WTC11 (cell line): ENCODE data around the gene ZDHHC19. TPM values are rescaled to one million over a fixed set of nuclear protein-coding genes. Genes with fewer than 3 reads are reported as not detected.
"Not testable (repeated sequence)": the region's sequence is repeated elsewhere in the genome, so short reads cannot be mapped to it uniquely, and the experiment has no call there.

Source experiments
- ATAC-seq: fragments of 200-7000 bp; cut with Tn5 transposase; 2 replicates; pipeline ENCODE4 v1.10.0; 2021; ENCODE audit warnings: mild to moderate bottlenecking, moderate library complexity
- CTCF ChIA-PET: fragments of 300-600 bp; sonication (Branson Sonifier 250); formaldehyde crosslinking; loops from one replicate; lab custom pipeline; 2021; ENCODE audit warnings: antibody characterized with exemption; lab: Charles Lee
- POLR2A ChIA-PET: fragments of 350-600 bp; sonication (Branson Sonifier 250); formaldehyde crosslinking; loops from one replicate; lab custom pipeline; 2021; ENCODE audit warnings: antibody characterized with exemption; lab: Charles Lee
- DNase-seq: peaks from one replicate; pipeline ENCODE4 v3.0.0; 2021; ENCODE audit warnings: low spot score
- H3K27ac Mint-ChIP-seq: 2 replicates; pipeline ENCODE4 v1.8.0; 2021; ENCODE audit warnings: mixed read lengths
- H3K27me3 Mint-ChIP-seq: 2 replicates; pipeline ENCODE4 v1.8.0; 2021; ENCODE audit warnings: low read depth, mild to moderate bottlenecking, moderate library complexity, mixed read lengths
- H3K36me3 Mint-ChIP-seq: 2 replicates; pipeline ENCODE4 v1.8.0; 2021; ENCODE audit warnings: mixed read lengths
- H3K4me1 Mint-ChIP-seq: 2 replicates; pipeline ENCODE4 v1.8.0; 2022; ENCODE audit warnings: mixed read lengths
- H3K4me3 Mint-ChIP-seq: 2 replicates; pipeline ENCODE4 v1.8.0; 2021; ENCODE audit warnings: mild to moderate bottlenecking, moderate library complexity, mixed read lengths
- H3K9me3 Mint-ChIP-seq: 2 replicates; pipeline ENCODE4 v1.8.0; 2021; ENCODE audit warnings: mixed read lengths
- ATF2 ChIP-seq: sonication (generic); formaldehyde crosslinking; IDR thresholded peaks from 2 replicates; pipeline ENCODE4 v1.8.1; 2022; ENCODE audit warnings: low read depth, missing genetic modification reagents, borderline replicate concordance
- CBFB ChIP-seq: sonication (generic); formaldehyde crosslinking; IDR thresholded peaks from 2 replicates; pipeline ENCODE4 v1.8.1; 2022; ENCODE audit warnings: mild to moderate bottlenecking, low read depth, missing genetic modification reagents
- CREB1 ChIP-seq: sonication (generic); formaldehyde crosslinking; IDR thresholded peaks from 2 replicates; pipeline ENCODE4 v1.8.0; 2023; ENCODE audit warnings: mild to moderate bottlenecking, missing genetic modification reagents
- CREM ChIP-seq: sonication (generic); formaldehyde crosslinking; IDR thresholded peaks from 2 replicates; pipeline ENCODE4 v1.8.1; 2022; ENCODE audit warnings: mild to moderate bottlenecking, missing genetic modification reagents, moderate library complexity
- ELF4 ChIP-seq: sonication (generic); formaldehyde crosslinking; IDR thresholded peaks from 2 replicates; pipeline ENCODE4 v1.8.1; 2022; ENCODE audit warnings: low read depth, mild to moderate bottlenecking, moderate library complexity, missing genetic modification reagents
- EMX1 ChIP-seq: fragments of 250-450 bp; sonication (Bioruptor Pico); IDR thresholded peaks from 2 replicates; pipeline ENCODE4 v1.8.0; 2021; ENCODE audit warnings: mild to moderate bottlenecking
- FOXP1 ChIP-seq: sonication (generic); formaldehyde crosslinking; IDR thresholded peaks from 2 replicates; pipeline ENCODE4 v1.8.0; 2022; ENCODE audit warnings: missing genetic modification reagents, mild to moderate bottlenecking, moderate library complexity, borderline replicate concordance
- FOXP4 ChIP-seq: sonication (generic); formaldehyde crosslinking; IDR thresholded peaks from 2 replicates; pipeline ENCODE4 v1.8.0; 2022; ENCODE audit warnings: mild to moderate bottlenecking, missing genetic modification reagents
- NFYB ChIP-seq: sonication (generic); formaldehyde crosslinking; conservative IDR thresholded peaks from 2 replicates; pipeline ENCODE4 v1.8.0; 2022; ENCODE audit warnings: low read depth, missing genetic modification reagents
- NR2C2 ChIP-seq: sonication (generic); formaldehyde crosslinking; IDR thresholded peaks from 2 replicates; pipeline ENCODE4 v1.8.0; 2022; ENCODE audit warnings: mild to moderate bottlenecking, missing genetic modification reagents
- SMAD4 ChIP-seq: sonication (generic); formaldehyde crosslinking; IDR thresholded peaks from 2 replicates; pipeline ENCODE4 v1.8.0; 2022; ENCODE audit warnings: mild to moderate bottlenecking, missing genetic modification reagents
- SP1 ChIP-seq: sonication (generic); formaldehyde crosslinking; conservative IDR thresholded peaks from 2 replicates; pipeline ENCODE4 v1.8.1; 2022; ENCODE audit warnings: missing genetic modification reagents
- STAT6 ChIP-seq: sonication (generic); formaldehyde crosslinking; conservative IDR thresholded peaks from 2 replicates; pipeline ENCODE4 v1.8.1; 2023; ENCODE audit warnings: mild to moderate bottlenecking, low read depth, missing genetic modification reagents, moderate library complexity
- TEAD4 ChIP-seq: sonication (generic); formaldehyde crosslinking; IDR thresholded peaks from 2 replicates; pipeline ENCODE4 v1.8.0; 2022; ENCODE audit warnings: mild to moderate bottlenecking, missing genetic modification reagents
- USF1 ChIP-seq: sonication (generic); formaldehyde crosslinking; IDR thresholded peaks from 2 replicates; pipeline ENCODE4 v1.8.0; 2022; ENCODE audit warnings: mild to moderate bottlenecking, missing genetic modification reagents
- ZNF121 ChIP-seq: sonication (generic); formaldehyde crosslinking; IDR thresholded peaks from 2 replicates; pipeline ENCODE4 v1.8.0; 2023; ENCODE audit warnings: missing genetic modification reagents
- total RNA-seq: library from RNA; stranded (reverse); gene quantifications from 3 replicates; pipeline ENCODE4 v1.2.3, GENCODE V29; 2021
- TF ChIP-seq, protein P1 (sequence below): sonication (generic); formaldehyde crosslinking; IDR thresholded peaks from 2 replicates; pipeline ENCODE4 v1.8.0; 2023; ENCODE audit warnings: missing genetic modification reagents, mild to moderate bottlenecking, borderline replicate concordance
- TF ChIP-seq, protein P2 (sequence below): sonication (generic); formaldehyde crosslinking; IDR thresholded peaks from 2 replicates; pipeline ENCODE4 v1.8.1; 2022; ENCODE audit warnings: mild to moderate bottlenecking, missing genetic modification reagents, moderate library complexity, borderline replicate concordance
- TF ChIP-seq, protein P3 (sequence below): sonication (generic); formaldehyde crosslinking; IDR thresholded peaks from 2 replicates; pipeline ENCODE4 v1.8.0; 2023; ENCODE audit warnings: mild to moderate bottlenecking, missing genetic modification reagents

ZDHHC19 gene
- total RNA-seq, 1 experiment from 2014 or later, result 4.4 TPM

- TF ChIP-seq CREB1 (no peak), NFYB (CRISPR knock-in tag) (no peak), USF1 (CRISPR knock-in tag) (no peak), FOXP4 (no peak)
Measured at GRCh38 chr3:196174652-196175051, 36.5 kb downstream of the ZDHHC19 start (continued).

DNA sequence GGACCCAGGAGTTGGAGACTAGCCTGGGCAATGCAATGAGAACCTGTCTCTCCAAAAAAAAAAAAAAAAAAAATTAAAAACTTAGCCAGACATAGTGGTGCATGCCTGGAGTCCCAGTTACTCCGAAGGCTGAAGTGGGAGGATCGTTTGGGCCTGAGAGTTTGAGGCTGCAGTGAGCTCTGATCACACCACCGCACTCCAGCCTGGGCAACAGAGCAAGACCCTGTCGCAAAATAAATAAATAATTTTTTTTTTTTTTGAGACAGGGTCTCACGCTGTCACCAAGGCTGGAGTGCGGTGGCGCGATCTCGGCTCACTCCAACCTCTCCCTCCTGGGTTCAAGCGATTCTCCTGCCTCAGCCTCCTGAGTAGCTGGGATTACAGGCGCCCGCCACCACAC is 40.9 kb downstream of the ZDHHC19 start:
- H3K9me3 Mint-ChIP-seq, H3K27ac Mint-ChIP-seq, H3K36me3 Mint-ChIP-seq, CTCF ChIA-PET, ATAC-seq, DNase-seq, H3K4me3 Mint-ChIP-seq, H3K27me3 Mint-ChIP-seq, H3K4me1 Mint-ChIP-seq, POLR2A ChIA-PET: not testable (repeated sequence)

DNA sequence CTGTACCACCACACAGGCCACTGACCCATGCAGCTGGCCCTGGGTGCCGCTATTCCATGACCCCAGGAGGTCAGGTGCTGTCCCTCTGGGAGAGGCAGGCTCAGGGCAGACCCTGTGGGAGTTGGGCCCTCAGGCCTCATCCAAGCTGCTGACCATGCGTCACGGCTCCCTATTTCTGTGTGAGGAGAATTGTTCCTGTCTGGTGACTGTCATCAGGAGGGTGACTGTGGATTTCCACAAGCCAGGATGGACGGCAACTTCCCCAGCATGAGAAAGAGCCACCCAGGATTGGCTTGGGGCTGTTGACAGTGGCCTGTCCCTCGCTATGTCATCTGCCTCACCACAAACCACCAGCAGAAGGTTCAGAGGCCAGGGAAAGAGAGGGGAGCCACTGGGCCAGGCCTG is 41.4 kb downstream of the ZDHHC19 start:
- DNase-seq, result no peak
- H3K27me3 Mint-ChIP-seq, result no peaks in the 10 kb centered on the region
- H3K4me1 Mint-ChIP-seq, result peaks cover 3% of the 10 kb centered on the region; the same call in 1 of the 2 replicates
- no peaks in the 10 kb centered on the region for H3K36me3 Mint-ChIP-seq
- POLR2A ChIA-PET, result no interaction called here
- H3K9me3 Mint-ChIP-seq, result no peaks in the 10 kb centered on the region; the same call in 1 of the 2 replicates
- ATAC-seq, result no peak
- no peak overlapping the region for H3K27ac Mint-ChIP-seq
- H3K4me3 Mint-ChIP-seq, result no peak overlapping the region
- CTCF ChIA-PET, result no interaction called here
- TF ChIP-seq ZNF121 (CRISPR knock-in tag) (no peak), TEAD4 (CRISPR knock-in tag) (no peak), FOXP1 (CRISPR knock-in tag) (no peak), NR2C2 (no peak), STAT6 (CRISPR knock-in tag) (no peak), EMX1 (no peak), SP1 (CRISPR knock-in tag) (no peak), SMAD4 (CRISPR knock-in tag) (no peak), ATF2 (CRISPR knock-in tag) (no peak), CBFB (CRISPR knock-in tag) (no peak), CREM (CRISPR knock-in tag) (no peak), ELF4 (no peak)
- TF ChIP-seq, protein P1, sequence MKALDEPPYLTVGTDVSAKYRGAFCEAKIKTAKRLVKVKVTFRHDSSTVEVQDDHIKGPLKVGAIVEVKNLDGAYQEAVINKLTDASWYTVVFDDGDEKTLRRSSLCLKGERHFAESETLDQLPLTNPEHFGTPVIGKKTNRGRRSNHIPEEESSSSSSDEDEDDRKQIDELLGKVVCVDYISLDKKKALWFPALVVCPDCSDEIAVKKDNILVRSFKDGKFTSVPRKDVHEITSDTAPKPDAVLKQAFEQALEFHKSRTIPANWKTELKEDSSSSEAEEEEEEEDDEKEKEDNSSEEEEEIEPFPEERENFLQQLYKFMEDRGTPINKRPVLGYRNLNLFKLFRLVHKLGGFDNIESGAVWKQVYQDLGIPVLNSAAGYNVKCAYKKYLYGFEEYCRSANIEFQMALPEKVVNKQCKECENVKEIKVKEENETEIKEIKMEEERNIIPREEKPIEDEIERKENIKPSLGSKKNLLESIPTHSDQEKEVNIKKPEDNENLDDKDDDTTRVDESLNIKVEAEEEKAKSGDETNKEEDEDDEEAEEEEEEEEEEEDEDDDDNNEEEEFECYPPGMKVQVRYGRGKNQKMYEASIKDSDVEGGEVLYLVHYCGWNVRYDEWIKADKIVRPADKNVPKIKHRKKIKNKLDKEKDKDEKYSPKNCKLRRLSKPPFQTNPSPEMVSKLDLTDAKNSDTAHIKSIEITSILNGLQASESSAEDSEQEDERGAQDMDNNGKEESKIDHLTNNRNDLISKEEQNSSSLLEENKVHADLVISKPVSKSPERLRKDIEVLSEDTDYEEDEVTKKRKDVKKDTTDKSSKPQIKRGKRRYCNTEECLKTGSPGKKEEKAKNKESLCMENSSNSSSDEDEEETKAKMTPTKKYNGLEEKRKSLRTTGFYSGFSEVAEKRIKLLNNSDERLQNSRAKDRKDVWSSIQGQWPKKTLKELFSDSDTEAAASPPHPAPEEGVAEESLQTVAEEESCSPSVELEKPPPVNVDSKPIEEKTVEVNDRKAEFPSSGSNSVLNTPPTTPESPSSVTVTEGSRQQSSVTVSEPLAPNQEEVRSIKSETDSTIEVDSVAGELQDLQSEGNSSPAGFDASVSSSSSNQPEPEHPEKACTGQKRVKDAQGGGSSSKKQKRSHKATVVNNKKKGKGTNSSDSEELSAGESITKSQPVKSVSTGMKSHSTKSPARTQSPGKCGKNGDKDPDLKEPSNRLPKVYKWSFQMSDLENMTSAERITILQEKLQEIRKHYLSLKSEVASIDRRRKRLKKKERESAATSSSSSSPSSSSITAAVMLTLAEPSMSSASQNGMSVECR (CRISPR knock-in tag), result no peak
- TF ChIP-seq, protein P2, sequence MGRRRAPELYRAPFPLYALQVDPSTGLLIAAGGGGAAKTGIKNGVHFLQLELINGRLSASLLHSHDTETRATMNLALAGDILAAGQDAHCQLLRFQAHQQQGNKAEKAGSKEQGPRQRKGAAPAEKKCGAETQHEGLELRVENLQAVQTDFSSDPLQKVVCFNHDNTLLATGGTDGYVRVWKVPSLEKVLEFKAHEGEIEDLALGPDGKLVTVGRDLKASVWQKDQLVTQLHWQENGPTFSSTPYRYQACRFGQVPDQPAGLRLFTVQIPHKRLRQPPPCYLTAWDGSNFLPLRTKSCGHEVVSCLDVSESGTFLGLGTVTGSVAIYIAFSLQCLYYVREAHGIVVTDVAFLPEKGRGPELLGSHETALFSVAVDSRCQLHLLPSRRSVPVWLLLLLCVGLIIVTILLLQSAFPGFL (CRISPR knock-in tag), result no peak
- TF ChIP-seq, protein P3, sequence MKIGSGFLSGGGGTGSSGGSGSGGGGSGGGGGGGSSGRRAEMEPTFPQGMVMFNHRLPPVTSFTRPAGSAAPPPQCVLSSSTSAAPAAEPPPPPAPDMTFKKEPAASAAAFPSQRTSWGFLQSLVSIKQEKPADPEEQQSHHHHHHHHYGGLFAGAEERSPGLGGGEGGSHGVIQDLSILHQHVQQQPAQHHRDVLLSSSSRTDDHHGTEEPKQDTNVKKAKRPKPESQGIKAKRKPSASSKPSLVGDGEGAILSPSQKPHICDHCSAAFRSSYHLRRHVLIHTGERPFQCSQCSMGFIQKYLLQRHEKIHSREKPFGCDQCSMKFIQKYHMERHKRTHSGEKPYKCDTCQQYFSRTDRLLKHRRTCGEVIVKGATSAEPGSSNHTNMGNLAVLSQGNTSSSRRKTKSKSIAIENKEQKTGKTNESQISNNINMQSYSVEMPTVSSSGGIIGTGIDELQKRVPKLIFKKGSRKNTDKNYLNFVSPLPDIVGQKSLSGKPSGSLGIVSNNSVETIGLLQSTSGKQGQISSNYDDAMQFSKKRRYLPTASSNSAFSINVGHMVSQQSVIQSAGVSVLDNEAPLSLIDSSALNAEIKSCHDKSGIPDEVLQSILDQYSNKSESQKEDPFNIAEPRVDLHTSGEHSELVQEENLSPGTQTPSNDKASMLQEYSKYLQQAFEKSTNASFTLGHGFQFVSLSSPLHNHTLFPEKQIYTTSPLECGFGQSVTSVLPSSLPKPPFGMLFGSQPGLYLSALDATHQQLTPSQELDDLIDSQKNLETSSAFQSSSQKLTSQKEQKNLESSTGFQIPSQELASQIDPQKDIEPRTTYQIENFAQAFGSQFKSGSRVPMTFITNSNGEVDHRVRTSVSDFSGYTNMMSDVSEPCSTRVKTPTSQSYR, result no peak
